ENCODE measurements around the gene UTS2B.

GRCh38 chr3:191360620-191361019, 30.3 kb upstream of the UTS2B start:
- TF ChIP-seq, protein P1, sequence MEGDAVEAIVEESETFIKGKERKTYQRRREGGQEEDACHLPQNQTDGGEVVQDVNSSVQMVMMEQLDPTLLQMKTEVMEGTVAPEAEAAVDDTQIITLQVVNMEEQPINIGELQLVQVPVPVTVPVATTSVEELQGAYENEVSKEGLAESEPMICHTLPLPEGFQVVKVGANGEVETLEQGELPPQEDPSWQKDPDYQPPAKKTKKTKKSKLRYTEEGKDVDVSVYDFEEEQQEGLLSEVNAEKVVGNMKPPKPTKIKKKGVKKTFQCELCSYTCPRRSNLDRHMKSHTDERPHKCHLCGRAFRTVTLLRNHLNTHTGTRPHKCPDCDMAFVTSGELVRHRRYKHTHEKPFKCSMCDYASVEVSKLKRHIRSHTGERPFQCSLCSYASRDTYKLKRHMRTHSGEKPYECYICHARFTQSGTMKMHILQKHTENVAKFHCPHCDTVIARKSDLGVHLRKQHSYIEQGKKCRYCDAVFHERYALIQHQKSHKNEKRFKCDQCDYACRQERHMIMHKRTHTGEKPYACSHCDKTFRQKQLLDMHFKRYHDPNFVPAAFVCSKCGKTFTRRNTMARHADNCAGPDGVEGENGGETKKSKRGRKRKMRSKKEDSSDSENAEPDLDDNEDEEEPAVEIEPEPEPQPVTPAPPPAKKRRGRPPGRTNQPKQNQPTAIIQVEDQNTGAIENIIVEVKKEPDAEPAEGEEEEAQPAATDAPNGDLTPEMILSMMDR (conservative IDR thresholded peaks at IDR 0.05; ENCODE audit: low read depth, low read length) = no peak
- TF ChIP-seq EZH2 (IDR thresholded peaks at IDR 0.05; ENCODE audit: borderline replicate concordance, low read depth, low read length, poor library complexity, severe bottlenecking) = no peak

All from A673 (cell line).